Activated naive CD4-positive, alpha-beta T cell treated with anti-CD3 and anti-CD28 coated beads for 36 hours (primary cell): Measurements from ENCODE around the gene GPC5. TPM values are rescaled to one million over a fixed set of nuclear protein-coding genes. Genes with fewer than 3 reads are reported as not detected.

Experiments
- CTCF ChIA-PET: fragments of 350-600 bp; sonication (Branson Sonifier 250); formaldehyde crosslinking; loops from one replicate; lab custom pipeline; 2021; ENCODE audit warnings: antibody characterized with exemption; lab: Charles Lee
- DNase-seq: peaks from one replicate; pipeline ENCODE4 v3.0.0-alpha.2; 2020
- H3K27ac Mint-ChIP-seq: one replicate; pipeline ENCODE4 v1.8.0; 2021; ENCODE audit warnings: mild to moderate bottlenecking, mixed read lengths
- H3K27me3 Mint-ChIP-seq: one replicate; pipeline ENCODE4 v1.8.0; 2021; ENCODE audit warnings: low read depth, mixed read lengths
- H3K36me3 Mint-ChIP-seq: one replicate; pipeline ENCODE4 v1.8.0; 2021; ENCODE audit warnings: low read depth, mixed read lengths
- H3K4me1 Mint-ChIP-seq: one replicate; pipeline ENCODE4 v1.8.0; 2021; ENCODE audit warnings: low read depth, mixed read lengths
- H3K4me3 Mint-ChIP-seq: one replicate; pipeline ENCODE4 v1.8.0; 2021; ENCODE audit warnings: mild to moderate bottlenecking, moderate library complexity, mixed read lengths
- H3K9me3 Mint-ChIP-seq: one replicate; pipeline ENCODE4 v1.8.0; 2021; ENCODE audit warnings: mixed read lengths
- intact Hi-C: fragments of 100-400 bp; cut with micrococcal nuclease; formaldehyde crosslinking; loops from one replicate; pipeline ENCODE4 v1.15.1; 2023
- total RNA-seq, 2 experiments: library from RNA; stranded (reverse); gene quantifications; one replicate each; pipeline ENCODE4 v1.2.3, GENCODE V29; 2021

Gene GPC5
- total RNA-seq, 2 experiments from 2014 or later: 0.38 to 0.40 TPM

DNA sequence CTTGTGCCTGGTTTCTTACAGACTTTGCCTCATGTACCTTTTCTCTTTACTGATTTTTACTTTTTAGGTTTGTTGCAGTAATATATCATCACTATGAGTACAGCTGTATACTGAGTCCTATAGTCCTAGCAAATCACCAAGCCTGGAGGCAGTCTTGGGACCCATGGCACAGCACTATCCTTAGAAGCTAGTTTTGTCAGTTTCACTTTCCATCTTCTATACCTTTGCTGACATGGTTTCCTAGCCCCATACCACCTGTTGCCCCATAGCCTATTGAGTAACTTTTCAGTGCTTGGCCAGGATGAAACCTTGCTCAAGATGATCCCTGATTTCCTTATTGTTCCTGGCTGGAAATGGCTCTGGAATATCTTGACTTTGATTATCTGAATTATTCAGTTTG is 826.4 kb downstream of the GPC5 start:
- Mint-ChIP-seq H3K9me3 (peaks cover 1% of the 10 kb centered on the region), H3K4me3 (no peak overlapping the region), H3K36me3 (no peaks in the 10 kb centered on the region), H3K27me3 (no peaks in the 10 kb centered on the region), H3K27ac (no peak overlapping the region), H3K4me1 (no peaks in the 10 kb centered on the region)
- no peak for DNase-seq
- CTCF ChIA-PET: interaction anchor here (0.7 kb wide), 1 partner anchor 89 kb away, joined by 3 read pairs; no protein-coding TSS in a partner anchor
- intact Hi-C loops: no loop called here

DNA sequence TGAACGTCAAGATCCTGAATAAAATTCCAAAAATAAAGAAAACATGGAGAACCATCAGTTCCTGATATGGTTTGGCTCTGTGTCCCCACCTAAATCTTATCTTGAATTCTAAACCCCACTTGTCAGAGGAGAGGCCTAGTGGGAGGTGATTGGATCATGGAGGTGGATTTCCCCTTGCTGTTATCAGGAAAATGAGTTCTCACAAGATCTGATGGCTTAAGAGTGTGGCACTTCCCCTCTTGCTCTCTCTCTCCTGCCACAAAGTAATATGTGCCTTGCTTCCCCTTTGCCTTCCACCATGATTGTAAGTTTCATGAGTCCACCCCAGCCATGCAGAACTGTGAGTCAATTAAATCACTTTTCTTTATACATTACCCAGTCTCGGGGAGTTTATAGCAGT is 827.4 kb downstream of the GPC5 start:
- Mint-ChIP-seq H3K27me3 (no peaks in the 10 kb centered on the region), H3K4me1 (no peaks in the 10 kb centered on the region), H3K9me3 (peaks cover 1% of the 10 kb centered on the region), H3K4me3 (no peak overlapping the region), H3K36me3 (no peaks in the 10 kb centered on the region), H3K27ac (no peak overlapping the region)
- CTCF ChIA-PET: no interaction called here
- DNase-seq: no peak
- intact Hi-C loops: no loop called here

DNA sequence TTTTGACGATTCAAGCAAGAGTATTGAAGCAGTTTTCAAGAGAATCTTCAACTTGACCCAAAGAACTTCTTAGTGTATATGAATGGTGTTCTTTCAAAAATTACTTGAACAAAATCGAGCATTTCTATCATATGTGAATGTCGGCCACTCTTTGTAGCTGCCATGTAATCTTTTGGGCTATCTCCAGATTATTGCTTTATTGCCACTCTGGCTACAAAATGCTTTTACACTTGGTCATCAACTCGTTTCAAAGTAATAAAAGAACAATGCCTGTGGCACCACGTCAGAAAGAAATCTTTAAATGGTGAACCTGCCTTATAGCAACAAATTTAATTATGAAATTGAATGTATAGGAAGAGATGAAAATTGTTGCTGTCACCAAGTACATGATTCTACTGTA is 834.5 kb downstream of the GPC5 start:
- DNase-seq: no peak
- H3K4me3 Mint-ChIP-seq: no peak overlapping the region
- CTCF ChIA-PET: no interaction called here
- H3K27me3 Mint-ChIP-seq: no peaks in the 10 kb centered on the region
- H3K27ac Mint-ChIP-seq: no peak overlapping the region
- no peaks in the 10 kb centered on the region for H3K36me3 Mint-ChIP-seq
- H3K4me1 Mint-ChIP-seq: no peaks in the 10 kb centered on the region
- H3K9me3 Mint-ChIP-seq: no peaks in the 10 kb centered on the region
- intact Hi-C loops: no loop called here

DNA sequence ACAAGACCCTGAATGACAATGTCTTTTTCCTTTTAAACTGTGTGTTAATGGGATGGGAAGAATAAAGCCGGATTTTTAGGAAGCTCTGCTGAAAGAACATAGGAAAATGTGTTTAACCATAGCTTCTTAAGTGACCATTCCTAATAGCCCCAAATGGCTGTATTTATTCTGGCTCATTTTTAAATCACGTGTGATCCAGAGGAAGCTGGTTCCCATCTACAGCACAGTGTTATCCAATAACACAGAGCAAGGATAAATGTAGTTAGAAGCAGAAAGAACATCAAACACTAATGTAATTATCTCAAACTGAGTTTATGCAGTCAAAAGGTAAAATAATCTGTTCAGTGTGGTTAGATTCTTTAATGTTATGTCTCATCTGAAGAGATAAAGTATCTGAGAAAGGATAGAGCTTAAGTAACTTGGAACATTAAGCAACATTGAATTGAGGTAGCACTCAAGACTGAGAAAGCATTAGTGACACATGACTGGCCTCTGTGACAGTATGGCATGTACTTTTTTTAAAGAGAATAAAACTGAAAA is 853.3 kb downstream of the GPC5 start:
- intact Hi-C loops: no loop called here
- H3K9me3 Mint-ChIP-seq: no peaks in the 10 kb centered on the region
- H3K27ac Mint-ChIP-seq: no peak overlapping the region
- CTCF ChIA-PET: no interaction called here
- no peak for DNase-seq
- H3K4me3 Mint-ChIP-seq: no peak overlapping the region
- no peaks in the 10 kb centered on the region for H3K36me3 Mint-ChIP-seq
- no peaks in the 10 kb centered on the region for H3K4me1 Mint-ChIP-seq
- no peaks in the 10 kb centered on the region for H3K27me3 Mint-ChIP-seq

DNA sequence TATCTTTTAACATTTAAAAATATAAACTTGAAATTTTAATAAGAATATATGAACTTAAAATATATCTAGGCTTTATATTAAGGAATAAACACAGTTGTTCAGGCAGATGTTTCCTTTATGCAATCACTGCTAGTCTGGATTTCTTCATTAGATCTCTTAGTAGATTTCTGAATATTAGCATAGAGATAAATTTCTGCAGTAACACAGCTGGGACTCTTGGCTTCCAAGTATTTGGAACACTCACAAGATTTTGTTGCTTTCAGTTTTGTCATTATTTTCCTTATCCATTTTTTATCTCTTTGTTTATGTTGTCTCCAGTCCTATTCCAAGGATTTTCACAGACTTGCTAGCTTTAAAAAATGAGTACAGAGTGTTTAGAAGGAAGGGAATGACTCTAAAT is 857.1 kb downstream of the GPC5 start:
- CTCF ChIA-PET: no interaction called here
- DNase-seq: no peak
- intact Hi-C loops: no loop called here
- Mint-ChIP-seq H3K4me3 (no peak overlapping the region), H3K27me3 (no peaks in the 10 kb centered on the region), H3K9me3 (no peaks in the 10 kb centered on the region), H3K36me3 (no peaks in the 10 kb centered on the region), H3K4me1 (no peaks in the 10 kb centered on the region), H3K27ac (no peak overlapping the region)

DNA sequence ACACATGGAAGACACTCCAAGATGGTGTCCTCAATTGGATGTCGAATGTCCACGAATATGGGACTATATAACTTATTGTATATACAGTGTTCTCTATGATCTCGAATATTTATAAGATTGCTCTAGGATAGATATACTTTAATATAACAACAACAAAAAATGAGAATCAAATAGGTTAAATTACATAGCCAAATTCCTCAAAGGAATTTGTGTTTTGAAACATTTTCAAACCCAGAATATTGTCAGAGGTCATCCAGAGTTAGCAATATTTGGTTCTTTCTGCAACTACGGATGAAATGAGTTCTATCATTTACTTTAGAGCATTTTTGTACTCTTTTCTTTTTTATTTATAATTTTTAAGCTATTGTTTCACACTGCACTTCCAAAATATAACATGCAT is 857.8 kb downstream of the GPC5 start:
- Mint-ChIP-seq H3K4me1 (no peaks in the 10 kb centered on the region), H3K36me3 (no peaks in the 10 kb centered on the region), H3K27me3 (no peaks in the 10 kb centered on the region), H3K27ac (no peak overlapping the region), H3K9me3 (no peaks in the 10 kb centered on the region), H3K4me3 (no peak overlapping the region)
- CTCF ChIA-PET: interaction anchor here (0.8 kb wide), 1 partner anchor 11 kb away, joined by 5 read pairs; no protein-coding TSS in a partner anchor
- intact Hi-C loops: no loop called here
- no peak for DNase-seq

DNA sequence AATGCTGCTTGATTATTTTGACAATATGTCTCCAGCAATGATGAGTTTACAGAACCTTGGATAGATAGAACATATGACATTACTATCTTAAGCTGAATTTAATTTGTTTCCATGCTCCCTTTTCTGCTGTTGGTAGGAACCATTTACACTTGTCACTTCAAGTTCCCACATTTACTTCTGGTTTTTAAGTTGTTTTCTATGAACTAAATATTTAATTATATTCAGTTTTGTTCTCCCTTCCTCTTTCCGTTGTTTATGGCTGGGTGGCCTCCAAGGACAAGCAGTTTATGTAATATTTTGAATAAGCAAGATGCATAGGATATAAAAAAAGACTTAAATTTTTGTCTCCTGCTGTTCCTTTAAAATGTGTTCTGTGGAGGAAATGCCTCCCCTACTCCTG is 860.6 kb downstream of the GPC5 start:
- Mint-ChIP-seq H3K27me3 (no peaks in the 10 kb centered on the region), H3K36me3 (no peaks in the 10 kb centered on the region), H3K4me3 (no peak overlapping the region), H3K27ac (no peak overlapping the region), H3K9me3 (no peaks in the 10 kb centered on the region), H3K4me1 (no peaks in the 10 kb centered on the region)
- CTCF ChIA-PET: no interaction called here
- no peak for DNase-seq
- intact Hi-C loops: no loop called here

DNA sequence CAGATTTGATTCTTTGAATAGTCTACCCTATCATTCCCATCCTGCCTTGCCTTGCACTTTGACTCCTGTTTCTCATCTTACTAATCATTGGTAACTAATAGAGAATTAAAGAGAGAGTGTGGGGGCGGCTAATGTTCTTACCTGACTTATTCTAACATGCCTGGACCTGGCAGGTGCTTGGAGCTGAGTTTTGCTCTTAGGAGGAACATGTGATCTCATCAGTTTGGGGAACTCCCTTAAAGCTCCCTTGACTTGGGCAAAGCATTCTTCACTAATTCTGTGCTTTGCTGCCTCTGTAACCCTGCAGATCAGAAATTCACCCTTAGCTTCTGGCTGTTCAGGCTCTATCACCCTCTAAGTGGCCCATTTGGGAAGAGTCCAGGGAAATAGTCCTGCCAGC is 861.1 kb downstream of the GPC5 start:
- Mint-ChIP-seq H3K9me3 (no peaks in the 10 kb centered on the region), H3K36me3 (no peaks in the 10 kb centered on the region), H3K27ac (no peak overlapping the region), H3K27me3 (no peaks in the 10 kb centered on the region), H3K4me3 (no peak overlapping the region), H3K4me1 (no peaks in the 10 kb centered on the region)
- intact Hi-C loops: no loop called here
- CTCF ChIA-PET: no interaction called here
- DNase-seq: no peak

DNA sequence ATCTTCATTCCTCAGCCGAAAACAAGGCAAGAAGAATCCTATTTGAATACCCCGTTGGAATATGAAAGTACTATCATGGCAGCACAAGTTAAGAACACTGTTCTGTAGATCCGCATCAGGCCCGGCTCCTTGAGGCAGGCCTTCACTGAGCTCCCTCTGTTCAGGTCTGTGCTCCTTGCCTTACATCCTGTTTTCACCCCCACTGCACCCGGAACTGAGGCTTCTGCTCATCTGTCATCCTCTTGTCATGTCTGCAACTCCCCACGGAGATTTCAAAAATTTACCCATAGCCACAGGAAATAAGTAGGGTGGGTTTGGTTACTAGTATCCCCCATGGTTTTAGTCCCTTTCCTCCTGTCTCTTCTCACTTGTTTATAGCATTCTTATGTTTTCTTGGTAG is 861.9 kb downstream of the GPC5 start:
- no peak overlapping the region for H3K4me3 Mint-ChIP-seq
- no peaks in the 10 kb centered on the region for H3K4me1 Mint-ChIP-seq
- CTCF ChIA-PET: no interaction called here
- no peaks in the 10 kb centered on the region for H3K36me3 Mint-ChIP-seq
- no peaks in the 10 kb centered on the region for H3K9me3 Mint-ChIP-seq
- H3K27me3 Mint-ChIP-seq: no peaks in the 10 kb centered on the region
- no peak overlapping the region for H3K27ac Mint-ChIP-seq
- intact Hi-C loops: no loop called here
- DNase-seq: no peak

DNA sequence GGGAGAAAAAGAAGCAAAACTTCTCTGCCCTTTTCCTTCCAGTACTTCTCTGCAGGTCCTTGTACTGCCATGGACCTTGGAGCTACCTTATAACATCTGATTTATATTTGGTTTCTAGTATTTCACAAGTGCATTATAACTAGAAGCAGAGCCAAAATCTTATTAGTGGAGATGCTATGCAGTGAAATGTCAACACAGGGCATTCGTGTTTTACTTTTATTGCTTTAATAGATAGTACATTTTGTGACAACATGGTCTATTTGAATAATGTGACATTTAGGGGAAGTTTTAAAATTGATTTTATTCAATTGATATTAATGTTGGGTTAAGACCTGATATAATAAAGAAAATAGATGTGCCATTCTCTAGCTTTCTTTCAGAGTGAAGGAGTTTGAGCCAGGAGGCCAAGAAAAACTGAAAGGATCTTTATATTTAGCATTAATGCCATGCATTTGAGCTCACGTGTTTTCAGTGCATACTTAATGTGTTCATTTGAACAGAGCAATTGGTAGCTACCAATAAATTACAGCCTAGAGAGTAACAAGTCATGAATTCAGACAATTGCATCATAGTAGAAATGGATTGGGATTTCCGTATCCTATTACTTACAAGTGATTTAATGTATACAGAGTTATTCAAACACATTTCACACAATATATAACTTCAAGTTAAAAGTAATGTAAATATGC is 863.8 kb downstream of the GPC5 start:
- H3K9me3 Mint-ChIP-seq: no peaks in the 10 kb centered on the region
- no peaks in the 10 kb centered on the region for H3K36me3 Mint-ChIP-seq
- no peaks in the 10 kb centered on the region for H3K4me1 Mint-ChIP-seq
- intact Hi-C loops: no loop called here
- no peak overlapping the region for H3K4me3 Mint-ChIP-seq
- no peak for DNase-seq
- H3K27ac Mint-ChIP-seq: no peak overlapping the region
- H3K27me3 Mint-ChIP-seq: no peaks in the 10 kb centered on the region
- CTCF ChIA-PET: no interaction called here

DNA sequence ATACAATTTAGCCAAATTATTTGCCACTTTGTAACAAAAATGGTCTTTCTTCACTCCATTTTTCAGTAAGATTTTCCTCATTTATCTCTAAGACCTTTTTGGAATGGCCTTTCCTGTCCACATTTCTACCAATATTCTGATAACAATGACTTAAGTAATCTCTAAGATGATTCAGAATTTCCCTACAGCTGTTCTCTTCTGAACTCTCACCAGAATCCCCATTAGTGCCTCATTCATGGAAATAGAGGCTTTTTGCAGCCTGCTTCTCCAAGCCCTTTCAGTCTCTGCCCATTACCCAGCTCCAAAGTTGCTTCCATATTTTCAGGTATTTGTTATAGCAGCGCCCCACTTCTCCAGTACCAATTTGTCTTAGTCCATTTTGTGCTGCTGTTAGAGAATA is 867.0 kb downstream of the GPC5 start:
- Mint-ChIP-seq H3K36me3 (no peaks in the 10 kb centered on the region), H3K4me3 (no peak overlapping the region), H3K27me3 (no peaks in the 10 kb centered on the region), H3K9me3 (no peaks in the 10 kb centered on the region), H3K27ac (no peak overlapping the region), H3K4me1 (no peaks in the 10 kb centered on the region)
- intact Hi-C loops: no loop called here
- CTCF ChIA-PET: no interaction called here
- no peak for DNase-seq

DNA sequence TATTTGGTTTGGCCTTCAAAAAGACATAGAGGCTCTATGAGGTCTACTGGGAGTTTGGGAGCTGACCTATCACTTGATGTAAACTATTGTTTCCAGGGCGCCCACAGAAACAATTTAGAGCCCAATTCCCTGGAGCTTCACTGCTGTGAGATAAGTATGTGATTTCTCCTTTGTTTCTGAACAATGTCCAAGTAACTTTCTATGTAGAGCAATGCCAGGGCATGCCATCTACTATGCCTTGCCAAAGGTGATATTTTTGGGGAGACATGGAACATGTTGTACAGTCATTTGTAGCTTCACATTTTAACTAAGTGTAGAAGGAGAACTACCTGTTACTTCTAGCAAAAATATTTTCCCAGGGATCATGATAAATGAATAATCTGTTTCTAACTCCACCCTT is 872.6 kb downstream of the GPC5 start:
- Mint-ChIP-seq H3K27ac (no peak overlapping the region), H3K4me1 (no peaks in the 10 kb centered on the region), H3K27me3 (no peaks in the 10 kb centered on the region), H3K4me3 (no peak overlapping the region), H3K9me3 (no peaks in the 10 kb centered on the region), H3K36me3 (no peaks in the 10 kb centered on the region)
- CTCF ChIA-PET: no interaction called here
- intact Hi-C loops: no loop called here
- DNase-seq: no peak

DNA sequence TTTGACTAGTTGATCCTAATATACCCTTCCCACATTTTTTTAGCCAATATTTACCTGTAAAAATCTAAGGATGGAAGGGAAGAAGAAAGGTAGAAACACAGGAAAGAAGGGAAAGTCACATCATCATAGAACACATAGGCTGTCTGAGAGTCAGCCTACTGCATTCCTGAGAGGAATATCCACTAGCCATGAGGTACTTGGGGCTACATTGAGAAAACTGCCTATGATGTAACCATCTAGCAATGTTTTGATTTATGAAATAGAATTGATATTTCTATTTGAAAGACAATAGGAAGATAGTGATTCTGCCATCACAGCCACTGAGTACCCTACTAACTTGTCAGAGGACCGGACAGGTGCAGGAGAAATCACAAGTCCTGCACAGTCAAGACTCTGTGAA is 873.8 kb downstream of the GPC5 start:
- Mint-ChIP-seq H3K27ac (no peak overlapping the region), H3K4me3 (no peak overlapping the region), H3K4me1 (no peaks in the 10 kb centered on the region), H3K36me3 (no peaks in the 10 kb centered on the region), H3K27me3 (no peaks in the 10 kb centered on the region), H3K9me3 (no peaks in the 10 kb centered on the region)
- intact Hi-C loops: no loop called here
- DNase-seq: no peak
- CTCF ChIA-PET: no interaction called here
